Activated CD4-positive, alpha-beta T cell treated with anti-CD3 and anti-CD28 coated beads, Interleukin-2, amount 10 ng/mL, durations not matched to agents 7 days and 5 days (primary cell): Measurements from ENCODE around the gene CUX1. TPM values are rescaled to one million over a fixed set of nuclear protein-coding genes. Genes with fewer than 3 reads are reported as not detected.

Experiments used
- CTCF ChIA-PET: fragments of 350-600 bp; sonication (Branson Sonifier 250); formaldehyde crosslinking; loops from one replicate; lab custom pipeline; 2021; ENCODE audit warnings: antibody characterized with exemption; lab: Charles Lee
- POLR2A ChIA-PET: fragments of 350-600 bp; sonication (Branson Sonifier 250); formaldehyde crosslinking; loops from one replicate; lab custom pipeline; 2021; ENCODE audit warnings: antibody characterized with exemption; lab: Charles Lee
- DNase-seq: peaks from one replicate; pipeline ENCODE4 v3.0.0-alpha.2; 2020
- H3K27ac Mint-ChIP-seq: one replicate; pipeline ENCODE4 v1.8.0; 2021; ENCODE audit warnings: mild to moderate bottlenecking, moderate library complexity, mixed read lengths
- H3K27me3 Mint-ChIP-seq: one replicate; pipeline ENCODE4 v1.8.0; 2021; ENCODE audit warnings: mixed read lengths
- H3K36me3 Mint-ChIP-seq: one replicate; pipeline ENCODE4 v1.8.0; 2021; ENCODE audit warnings: low read depth, mixed read lengths
- H3K4me1 Mint-ChIP-seq: one replicate; pipeline ENCODE4 v1.8.0; 2021; ENCODE audit warnings: mixed read lengths
- H3K4me3 Mint-ChIP-seq: one replicate; pipeline ENCODE4 v1.8.0; 2021; ENCODE audit warnings: mild to moderate bottlenecking, moderate library complexity, mixed read lengths
- H3K9me3 Mint-ChIP-seq: one replicate; pipeline ENCODE4 v1.8.0; 2021; ENCODE audit warnings: mixed read lengths
- total RNA-seq, 2 experiments: library from RNA; stranded (reverse); gene quantifications; one replicate each; pipeline ENCODE4 v1.2.3, GENCODE V29; 2021

CUX1 gene
- total RNA-seq, 2 experiments from 2014 or later = 27.8 to 34.7 TPM

DNA sequence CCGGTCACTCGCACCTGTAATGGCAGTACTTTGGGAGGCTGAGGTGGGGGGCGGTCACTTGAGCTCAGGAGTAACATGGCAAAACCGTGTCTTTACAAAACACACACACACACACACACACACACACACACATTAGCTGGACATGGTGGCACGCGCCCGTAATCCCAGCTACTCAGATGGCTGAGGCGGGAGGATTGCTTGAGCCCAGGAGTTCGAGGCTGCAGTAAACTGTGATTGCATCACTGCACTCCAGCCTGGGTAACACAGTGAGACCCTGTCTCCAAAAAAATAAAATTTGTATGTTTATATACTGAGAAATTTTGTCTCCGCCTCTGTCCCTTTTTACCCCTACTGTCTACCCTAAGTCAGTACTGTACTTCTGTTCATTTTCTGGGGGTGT, 86.6 kb downstream of the CUX1 start:
- Mint-ChIP-seq H3K4me3 (no peak overlapping the region), H3K4me1 (no peaks in the 10 kb centered on the region), H3K27me3 (no peaks in the 10 kb centered on the region), H3K9me3 (no peaks in the 10 kb centered on the region), H3K36me3 (no peaks in the 10 kb centered on the region), H3K27ac (no peak overlapping the region)
- ChIA-PET CTCF (interaction anchor here (0.5 to 0.6 kb wide), 3 partner anchors 10 to 55 kb away, joined by 3 to 4 read pairs (median 3); no protein-coding TSS in a partner anchor), POLR2A (no interaction called here)
- DNase-seq = no peak

DNA sequence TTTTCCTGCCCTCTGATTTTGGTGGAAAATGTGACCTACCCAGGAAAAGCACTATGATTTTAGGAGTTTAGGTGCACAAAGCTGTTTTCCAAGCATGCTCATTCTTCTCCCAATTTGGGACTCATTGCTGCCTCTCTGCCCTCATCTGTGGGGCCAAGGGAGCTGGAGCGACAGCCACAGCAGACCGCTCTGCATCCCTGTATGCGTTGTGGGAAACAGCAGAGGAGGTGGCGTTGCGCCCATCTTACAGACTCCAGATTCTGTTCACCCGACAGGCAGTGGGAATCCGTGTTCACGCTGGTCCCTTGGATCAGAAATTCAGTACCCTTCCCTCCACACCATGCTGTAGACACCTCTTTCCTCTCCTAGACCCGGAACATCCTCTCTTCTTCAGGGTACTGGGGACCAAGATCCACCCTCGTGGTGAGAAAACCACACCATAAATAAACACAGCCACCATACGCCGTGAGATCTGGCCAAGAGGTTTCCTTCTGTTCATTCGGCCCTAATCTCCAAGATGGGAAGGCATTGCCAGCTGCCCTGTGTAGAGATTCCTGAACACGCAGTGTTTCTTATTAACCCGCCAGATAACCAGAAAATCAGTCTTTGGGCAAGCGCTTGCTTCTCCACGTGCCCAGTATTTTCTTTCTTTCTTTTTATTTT, 87.9 kb downstream of the CUX1 start:
- Mint-ChIP-seq H3K4me3 (no peak overlapping the region), H3K4me1 (no peaks in the 10 kb centered on the region), H3K27ac (no peak overlapping the region), H3K27me3 (no peaks in the 10 kb centered on the region), H3K36me3 (no peaks in the 10 kb centered on the region), H3K9me3 (no peaks in the 10 kb centered on the region)
- POLR2A ChIA-PET = no interaction called here
- DNase-seq = no peak
- CTCF ChIA-PET = interaction anchor here (0.7 to 1.2 kb wide), 2 partner anchors 106 to 355 kb away, joined by 3 to 4 read pairs; no protein-coding TSS in a partner anchor

DNA sequence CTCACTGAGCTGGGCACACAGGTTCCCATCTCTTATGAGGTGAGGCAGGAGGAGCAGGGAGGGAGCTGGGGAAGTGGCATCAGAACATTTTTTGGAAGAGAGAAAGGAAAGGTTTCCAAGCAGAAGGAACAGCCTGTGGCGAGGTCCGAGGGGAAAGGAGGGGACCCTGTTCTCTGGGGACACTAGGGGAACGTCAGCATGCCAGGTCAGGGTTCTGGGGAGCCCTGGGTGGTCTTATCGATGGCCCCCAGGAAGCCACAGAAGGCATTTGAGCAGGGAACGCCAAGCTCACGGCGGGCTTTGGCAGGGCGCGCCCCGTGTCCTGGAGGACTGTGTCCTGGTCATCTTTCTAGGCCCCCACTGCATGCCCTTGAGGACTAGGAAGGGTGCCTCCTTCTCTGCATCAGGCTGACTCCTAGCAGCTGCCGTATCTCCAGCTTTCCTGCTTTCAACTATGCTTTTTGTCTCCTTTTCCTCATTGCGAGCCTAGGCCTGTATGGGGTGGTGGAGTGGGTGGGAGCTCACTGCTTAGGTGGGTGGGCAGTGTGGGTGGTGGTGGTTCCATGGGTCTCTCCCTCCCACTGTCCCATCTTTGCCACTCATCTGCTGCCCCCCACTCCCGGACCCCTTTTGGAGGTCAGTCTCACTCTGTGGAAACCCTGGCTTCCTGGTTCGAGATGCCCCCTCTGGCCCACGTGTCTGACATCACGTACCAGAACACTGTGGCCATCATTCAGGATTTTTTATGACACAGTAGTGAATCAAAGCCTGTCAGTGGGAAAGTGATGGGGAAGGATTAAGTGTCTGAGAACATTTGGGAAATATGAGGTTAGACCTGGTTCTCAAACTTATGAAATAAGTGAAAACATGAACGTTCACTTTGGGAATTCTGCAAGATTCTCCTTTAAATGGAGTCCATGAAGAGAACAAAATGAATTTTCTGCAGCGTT, 89.1 kb downstream of the CUX1 start:
- no peaks in the 10 kb centered on the region for H3K4me1 Mint-ChIP-seq
- H3K9me3 Mint-ChIP-seq = no peaks in the 10 kb centered on the region
- no peaks in the 10 kb centered on the region for H3K36me3 Mint-ChIP-seq
- no peak overlapping the region for H3K4me3 Mint-ChIP-seq
- no peak overlapping the region for H3K27ac Mint-ChIP-seq
- no peak for DNase-seq
- ChIA-PET POLR2A (no interaction called here), CTCF (interaction anchor here (0.6 kb wide), 1 partner anchor 636 kb away, joined by 4 read pairs; no protein-coding TSS in a partner anchor)
- no peaks in the 10 kb centered on the region for H3K27me3 Mint-ChIP-seq

DNA sequence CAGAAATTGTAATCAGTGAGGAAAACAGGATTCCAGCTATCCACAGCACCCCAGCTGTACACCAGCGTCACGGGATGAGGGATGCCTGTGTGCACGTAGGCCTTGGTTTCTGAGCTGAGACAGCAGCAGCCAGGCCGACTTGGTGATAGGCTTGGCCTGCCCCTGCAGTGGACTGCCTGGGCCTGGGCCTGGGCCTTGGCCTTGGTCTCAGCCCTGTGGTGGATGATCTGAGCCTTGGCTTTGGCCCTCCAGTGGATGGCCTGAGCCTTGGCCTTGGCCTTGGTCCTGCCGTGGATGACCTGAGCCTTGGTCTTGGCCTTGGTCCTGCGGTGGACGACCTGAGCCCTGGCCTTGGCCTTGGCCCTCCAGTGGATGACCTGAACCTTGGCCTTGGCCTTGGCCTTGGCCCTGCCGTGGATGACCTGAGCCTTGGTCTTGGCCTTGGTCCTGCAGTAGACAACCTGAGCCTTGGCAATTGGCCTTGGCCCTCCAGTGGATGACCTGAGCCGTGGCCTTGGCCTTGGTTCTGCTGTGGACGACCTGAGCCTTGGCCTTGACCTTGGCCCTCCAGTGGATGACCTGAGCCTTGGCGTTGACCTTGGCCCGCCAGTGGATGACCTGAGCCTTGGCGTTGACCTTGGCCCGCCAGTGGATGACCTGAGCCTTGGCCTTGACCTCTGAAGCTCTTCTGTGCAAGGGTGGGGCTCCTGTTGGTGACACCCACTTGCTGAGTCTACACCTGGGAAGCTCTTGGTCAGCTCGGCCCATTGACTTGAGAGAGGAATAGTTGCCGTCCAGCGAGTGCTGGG, 93.8 kb downstream of the CUX1 start:
- ChIA-PET POLR2A (no interaction called here), CTCF (interaction anchor here (0.6 kb wide), 2 partner anchors 40 to 139 kb away, joined by 4 read pairs; no protein-coding TSS in a partner anchor)
- Mint-ChIP-seq H3K9me3 (no peaks in the 10 kb centered on the region), H3K36me3 (no peaks in the 10 kb centered on the region), H3K4me1 (peaks cover 2% of the 10 kb centered on the region), H3K4me3 (no peak overlapping the region), H3K27me3 (no peaks in the 10 kb centered on the region), H3K27ac (no peak overlapping the region)
- DNase-seq = no peak

DNA sequence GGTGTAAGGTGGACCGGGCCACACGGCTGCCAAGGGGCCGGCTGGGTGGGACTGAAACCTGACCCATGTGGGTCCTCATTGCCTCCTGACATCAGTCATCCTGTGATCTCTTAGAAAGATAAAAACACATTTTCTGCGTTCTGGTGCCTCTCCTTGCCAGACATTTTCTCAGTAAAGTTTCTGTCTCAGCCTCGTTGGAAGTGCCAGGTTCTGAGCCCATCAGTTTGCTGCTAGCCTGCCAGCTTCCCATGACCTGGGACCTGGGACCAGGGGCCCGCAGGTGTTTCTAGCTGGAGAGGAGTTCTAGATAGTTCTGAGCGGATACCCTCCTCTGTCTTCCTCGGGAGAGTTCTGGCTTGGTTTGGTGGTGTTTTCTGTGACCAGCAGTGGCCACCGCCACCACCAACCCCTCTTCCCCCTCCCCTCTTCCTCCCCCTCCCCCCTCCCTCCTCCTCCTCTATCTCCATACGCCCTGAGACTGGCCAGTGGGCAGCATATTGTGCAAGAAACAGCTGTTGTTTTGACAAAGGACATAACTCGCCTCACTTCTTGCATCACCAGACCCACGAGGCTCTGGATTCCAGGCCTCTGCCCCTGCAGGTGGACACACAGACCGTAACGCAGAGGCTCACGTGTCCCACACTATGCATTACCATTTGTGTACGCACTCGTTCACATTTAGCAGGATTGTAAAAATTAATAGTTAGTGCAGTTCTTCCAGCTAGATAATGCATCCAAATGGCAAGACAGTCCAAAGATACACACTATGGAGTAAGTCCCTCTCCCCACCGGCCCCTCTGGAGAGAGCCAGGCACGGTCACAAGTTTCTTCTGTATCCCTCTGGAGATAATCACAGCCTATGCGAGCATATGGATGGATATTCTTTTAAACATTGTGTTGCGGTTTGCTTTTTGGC, 94.6 kb downstream of the CUX1 start:
- ChIA-PET POLR2A (no interaction called here), CTCF (interaction anchor here (0.6 kb wide), 1 partner anchor 39 kb away, joined by 4 read pairs; no protein-coding TSS in a partner anchor)
- Mint-ChIP-seq H3K27me3 (no peaks in the 10 kb centered on the region), H3K9me3 (no peaks in the 10 kb centered on the region), H3K36me3 (peaks cover 5% of the 10 kb centered on the region), H3K27ac (no peak overlapping the region), H3K4me3 (no peak overlapping the region), H3K4me1 (peaks cover 2% of the 10 kb centered on the region)
- DNase-seq = no peak

DNA sequence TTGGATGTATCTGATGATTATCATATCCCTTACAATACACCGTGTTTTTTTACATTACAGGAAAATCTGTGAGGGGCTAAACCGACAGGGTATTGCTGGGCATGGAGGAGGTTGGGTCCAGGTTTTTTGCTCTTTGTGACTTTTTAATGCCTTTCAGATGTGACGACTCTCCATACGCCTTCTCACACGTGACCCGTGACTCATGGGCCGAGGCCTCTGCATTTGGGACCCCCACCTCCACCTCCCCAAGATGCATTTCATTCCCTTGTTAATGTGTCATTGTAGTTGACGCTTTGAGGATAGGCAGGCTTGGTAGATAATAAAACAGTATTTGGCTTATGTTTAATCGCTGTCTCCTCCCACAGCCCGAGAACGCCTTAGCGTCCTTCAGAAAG, 95.3 kb downstream of the CUX1 start:
- Mint-ChIP-seq H3K4me3 (no peak overlapping the region), H3K27ac (no peak overlapping the region), H3K27me3 (no peaks in the 10 kb centered on the region), H3K9me3 (no peaks in the 10 kb centered on the region), H3K36me3 (peaks cover 5% of the 10 kb centered on the region), H3K4me1 (peaks cover 2% of the 10 kb centered on the region)
- POLR2A ChIA-PET = no interaction called here
- DNase-seq = no peak
- CTCF ChIA-PET = no interaction called here

DNA sequence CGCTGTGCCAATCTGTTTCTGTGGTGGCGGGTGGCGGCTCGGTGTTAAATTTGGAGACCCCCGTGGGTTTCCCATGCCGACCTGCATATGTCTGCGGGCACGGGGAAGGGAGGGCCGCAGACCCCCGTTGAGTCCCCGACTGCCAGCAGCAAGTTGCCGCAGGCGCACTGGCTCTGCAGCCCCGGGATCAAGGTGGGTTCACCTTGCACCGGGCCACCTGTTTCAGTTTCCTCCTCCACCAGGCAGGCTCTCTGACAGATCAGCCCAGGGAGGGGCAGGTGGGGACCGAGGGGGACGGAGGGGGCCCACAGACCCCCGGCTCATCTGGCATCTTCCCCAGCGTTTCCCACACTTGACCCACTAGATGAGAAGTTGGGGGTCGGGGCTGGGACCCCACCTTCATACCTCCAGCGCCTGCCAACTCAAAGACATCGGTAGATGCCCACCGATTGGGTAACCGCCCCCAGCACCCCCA, 95.9 kb downstream of the CUX1 start:
- peaks cover 2% of the 10 kb centered on the region for H3K4me1 Mint-ChIP-seq
- peaks cover 5% of the 10 kb centered on the region for H3K36me3 Mint-ChIP-seq
- H3K27me3 Mint-ChIP-seq = no peaks in the 10 kb centered on the region
- POLR2A ChIA-PET = no interaction called here
- CTCF ChIA-PET = no interaction called here
- H3K4me3 Mint-ChIP-seq = no peak overlapping the region
- DNase-seq = no peak
- no peak overlapping the region for H3K27ac Mint-ChIP-seq
- no peaks in the 10 kb centered on the region for H3K9me3 Mint-ChIP-seq

DNA sequence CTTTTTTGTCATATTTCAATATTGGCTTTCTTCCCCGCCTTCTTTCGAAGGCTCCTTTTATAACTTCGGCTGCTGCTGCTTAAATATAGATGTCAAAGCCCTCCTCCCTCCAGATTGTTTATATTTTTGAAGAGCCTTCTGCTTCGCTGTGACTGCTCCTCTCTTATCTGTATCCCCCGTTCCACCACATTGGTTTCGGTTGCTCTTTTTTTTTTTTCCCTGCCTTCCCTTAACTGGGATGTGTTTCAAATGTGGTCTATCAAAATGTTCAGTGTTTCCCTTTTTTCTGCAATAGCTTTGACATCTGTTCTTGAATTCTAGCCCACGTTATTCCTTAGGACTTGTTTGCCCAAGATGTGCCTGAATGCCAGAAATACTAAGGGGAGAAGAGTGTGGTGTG, 96.4 kb downstream of the CUX1 start:
- Mint-ChIP-seq H3K27ac (peak overlapping the region; percentile 39), H3K4me3 (no peak overlapping the region)

DNA sequence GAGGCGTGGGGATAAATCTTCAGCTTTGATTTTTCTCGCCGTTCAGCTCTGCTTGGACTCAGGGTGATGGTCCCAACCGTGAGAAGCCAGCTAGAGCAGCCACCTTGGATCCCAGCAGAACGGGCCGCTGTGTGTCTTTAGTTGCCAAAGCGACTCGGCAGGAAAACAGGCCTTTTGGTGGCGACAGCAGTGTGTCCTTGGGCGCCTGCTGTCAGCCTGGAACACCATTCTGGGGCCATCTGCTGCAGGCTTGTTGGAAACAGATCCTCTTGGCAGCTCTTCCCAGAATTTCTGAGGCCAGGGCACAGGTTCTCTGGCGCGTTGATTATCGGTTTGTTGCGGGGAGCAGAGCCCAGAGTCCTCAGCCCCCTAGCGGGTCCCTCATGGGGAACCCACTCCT, 97.6 kb downstream of the CUX1 start:
- Mint-ChIP-seq H3K4me1 (peaks cover 5% of the 10 kb centered on the region), H3K4me3 (no peak overlapping the region), H3K27me3 (no peaks in the 10 kb centered on the region), H3K9me3 (no peaks in the 10 kb centered on the region), H3K36me3 (peaks cover 10% of the 10 kb centered on the region), H3K27ac (no peak overlapping the region)
- ChIA-PET POLR2A (no interaction called here), CTCF (no interaction called here)
- DNase-seq = no peak

More for the DNA sequence above, 96.4 kb downstream of the CUX1 start:
- ChIA-PET CTCF (no interaction called here), POLR2A (no interaction called here)
- peaks cover 2% of the 10 kb centered on the region for H3K4me1 Mint-ChIP-seq
- no peaks in the 10 kb centered on the region for H3K9me3 Mint-ChIP-seq
- H3K36me3 Mint-ChIP-seq = peaks cover 5% of the 10 kb centered on the region
- no peaks in the 10 kb centered on the region for H3K27me3 Mint-ChIP-seq
- DNase-seq = no peak

DNA sequence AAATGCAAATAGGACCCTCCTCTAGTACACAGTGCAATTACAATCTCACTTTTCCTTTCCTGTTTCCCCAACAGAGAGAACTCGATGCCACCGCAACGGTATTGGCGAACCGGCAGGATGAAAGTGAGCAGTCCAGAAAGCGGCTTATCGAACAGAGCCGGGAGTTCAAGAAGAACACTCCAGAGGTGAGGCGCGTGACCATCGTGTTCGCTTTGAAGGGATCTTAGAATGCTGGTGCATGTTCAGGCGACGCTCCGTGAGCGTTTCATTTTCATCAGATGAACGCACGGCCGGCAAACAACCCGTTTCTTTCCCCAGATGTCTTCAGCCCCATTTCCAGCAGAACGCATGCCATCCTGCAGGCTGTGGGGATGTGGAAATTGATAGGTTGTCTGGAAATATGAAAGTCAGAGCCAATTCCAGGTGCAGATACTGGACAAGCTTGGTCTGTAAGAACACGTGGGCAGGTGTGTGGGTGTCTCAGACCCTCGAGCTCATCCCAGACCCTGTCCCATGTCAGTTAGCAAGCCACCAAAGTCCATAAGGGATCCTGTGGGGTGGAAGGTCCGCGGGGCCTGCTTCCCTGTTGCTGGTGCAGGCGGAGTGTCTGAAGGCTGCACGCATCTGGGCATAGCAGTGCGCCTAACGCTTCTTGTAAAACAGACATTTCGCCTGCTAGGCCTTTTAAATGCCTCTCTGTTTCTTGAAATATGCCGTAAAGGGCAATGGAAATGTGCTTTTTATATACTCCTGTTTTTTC, 98.8 kb downstream of the CUX1 start:
- ChIA-PET POLR2A (no interaction called here), CTCF (interaction anchor here (0.5 to 0.6 kb wide), 2 partner anchors 267 to 284 kb away, joined by 3 to 4 read pairs; no protein-coding TSS in a partner anchor)
- no peak overlapping the region for H3K27ac Mint-ChIP-seq
- peaks cover 5% of the 10 kb centered on the region for H3K4me1 Mint-ChIP-seq
- H3K27me3 Mint-ChIP-seq = no peaks in the 10 kb centered on the region
- no peaks in the 10 kb centered on the region for H3K9me3 Mint-ChIP-seq
- H3K36me3 Mint-ChIP-seq = peaks cover 10% of the 10 kb centered on the region
- no peak overlapping the region for H3K4me3 Mint-ChIP-seq
- no peak for DNase-seq

DNA sequence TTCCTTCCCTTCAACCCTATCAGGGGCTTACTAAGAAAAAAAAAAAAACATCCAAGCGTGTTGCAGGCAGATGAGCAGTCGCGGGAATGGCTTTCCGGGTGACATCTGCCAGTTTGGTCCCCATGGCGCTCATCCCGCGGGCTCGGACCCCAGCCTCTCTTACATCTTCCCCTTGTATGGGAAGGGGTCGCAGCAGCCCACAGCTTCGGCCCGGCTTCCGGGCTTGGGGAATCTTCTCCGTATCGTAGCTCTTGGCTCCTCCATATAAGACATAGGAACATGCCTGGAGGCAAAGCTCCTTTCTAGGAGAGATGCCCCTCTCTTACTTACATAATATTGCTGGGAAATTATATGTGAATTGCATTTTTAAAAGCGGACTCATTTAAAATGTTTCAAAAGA, 99.5 kb downstream of the CUX1 start:
- Mint-ChIP-seq H3K27ac (no peak overlapping the region), H3K27me3 (no peaks in the 10 kb centered on the region), H3K4me3 (no peak overlapping the region), H3K9me3 (no peaks in the 10 kb centered on the region), H3K4me1 (peaks cover 5% of the 10 kb centered on the region), H3K36me3 (peaks cover 10% of the 10 kb centered on the region)
- no peak for DNase-seq
- ChIA-PET POLR2A (no interaction called here), CTCF (interaction anchor here (0.6 to 0.7 kb wide), 3 partner anchors 13 to 266 kb away, joined by 3 to 4 read pairs (median 3); no protein-coding TSS in a partner anchor)
